ENCODE measurements around the gene KIAA1671.

Gene KIAA1671

DNA sequence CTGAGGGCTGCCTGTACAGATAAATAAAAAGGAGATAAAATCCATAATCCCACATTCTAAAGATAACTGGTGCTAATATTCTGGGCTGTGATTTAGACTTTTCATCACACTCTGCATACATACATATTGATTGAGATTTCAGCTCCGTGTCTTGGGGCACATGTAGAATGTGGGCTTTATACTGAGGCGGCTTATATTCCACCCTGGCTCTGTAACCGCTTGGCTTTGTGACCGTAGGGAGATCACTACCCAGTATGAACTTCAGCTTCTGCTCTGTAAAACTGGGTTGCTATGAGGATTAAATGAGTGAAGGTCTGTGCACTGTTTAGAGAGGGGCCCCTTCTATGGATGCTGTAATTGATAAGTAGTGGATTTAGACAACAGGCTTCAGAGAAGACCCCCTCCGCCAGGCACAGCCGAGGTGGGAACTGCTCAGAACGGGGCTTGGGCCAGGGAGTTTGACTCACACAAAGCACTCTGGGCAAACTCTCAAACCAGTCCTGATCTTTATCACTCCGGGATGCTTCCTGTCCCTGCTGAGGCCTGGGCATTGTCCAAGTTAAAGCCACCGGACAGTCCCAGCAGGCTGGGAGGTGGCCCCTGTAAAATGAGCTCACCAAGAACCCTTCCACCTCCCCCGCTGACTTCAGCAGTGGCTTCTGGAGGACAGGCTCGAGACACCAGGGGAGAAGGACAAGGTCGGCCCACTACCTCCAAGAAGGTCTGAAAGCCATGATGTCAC, 17.2 kb downstream of the KIAA1671 start:
- DNase-seq (ENCODE audit: low spot score) = no peak
- TF ChIP-seq, protein P1, sequence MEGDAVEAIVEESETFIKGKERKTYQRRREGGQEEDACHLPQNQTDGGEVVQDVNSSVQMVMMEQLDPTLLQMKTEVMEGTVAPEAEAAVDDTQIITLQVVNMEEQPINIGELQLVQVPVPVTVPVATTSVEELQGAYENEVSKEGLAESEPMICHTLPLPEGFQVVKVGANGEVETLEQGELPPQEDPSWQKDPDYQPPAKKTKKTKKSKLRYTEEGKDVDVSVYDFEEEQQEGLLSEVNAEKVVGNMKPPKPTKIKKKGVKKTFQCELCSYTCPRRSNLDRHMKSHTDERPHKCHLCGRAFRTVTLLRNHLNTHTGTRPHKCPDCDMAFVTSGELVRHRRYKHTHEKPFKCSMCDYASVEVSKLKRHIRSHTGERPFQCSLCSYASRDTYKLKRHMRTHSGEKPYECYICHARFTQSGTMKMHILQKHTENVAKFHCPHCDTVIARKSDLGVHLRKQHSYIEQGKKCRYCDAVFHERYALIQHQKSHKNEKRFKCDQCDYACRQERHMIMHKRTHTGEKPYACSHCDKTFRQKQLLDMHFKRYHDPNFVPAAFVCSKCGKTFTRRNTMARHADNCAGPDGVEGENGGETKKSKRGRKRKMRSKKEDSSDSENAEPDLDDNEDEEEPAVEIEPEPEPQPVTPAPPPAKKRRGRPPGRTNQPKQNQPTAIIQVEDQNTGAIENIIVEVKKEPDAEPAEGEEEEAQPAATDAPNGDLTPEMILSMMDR (IDR thresholded peaks at IDR 0.05; ENCODE audit: borderline replicate concordance, control extremely low read depth, extremely low read depth, insufficient read depth, missing control alignments) = no peak
- in situ Hi-C loops (cut with MboI; ENCODE audit: low sequenced_read_pairs, unreplicated experiment) = no loop called here

DNA sequence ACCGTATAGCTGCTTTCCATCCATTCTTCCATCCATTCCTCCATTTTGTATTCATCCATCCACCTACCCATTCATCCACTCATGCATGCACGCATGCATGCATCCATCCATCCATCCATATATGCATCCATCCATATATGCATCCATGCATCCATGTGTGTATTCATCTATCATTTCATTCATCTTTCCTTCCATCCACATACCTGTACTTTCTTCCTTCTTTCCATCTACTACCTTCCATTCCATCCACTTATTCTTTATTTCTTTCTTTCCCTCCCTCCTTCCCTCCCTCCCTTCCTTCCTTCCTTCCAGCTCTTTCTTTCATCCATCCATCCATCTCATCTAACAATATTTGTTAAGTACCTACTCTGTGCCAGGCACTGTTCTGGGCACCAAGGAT, 19.9 kb downstream of the KIAA1671 start:
- TF ChIP-seq, protein P1 (IDR thresholded peaks at IDR 0.05; ENCODE audit: borderline replicate concordance, control extremely low read depth, extremely low read depth, insufficient read depth, missing control alignments) = no peak
- no peak for DNase-seq (ENCODE audit: low spot score)
- in situ Hi-C loops (cut with MboI; ENCODE audit: low sequenced_read_pairs, unreplicated experiment) = no loop called here

DNA sequence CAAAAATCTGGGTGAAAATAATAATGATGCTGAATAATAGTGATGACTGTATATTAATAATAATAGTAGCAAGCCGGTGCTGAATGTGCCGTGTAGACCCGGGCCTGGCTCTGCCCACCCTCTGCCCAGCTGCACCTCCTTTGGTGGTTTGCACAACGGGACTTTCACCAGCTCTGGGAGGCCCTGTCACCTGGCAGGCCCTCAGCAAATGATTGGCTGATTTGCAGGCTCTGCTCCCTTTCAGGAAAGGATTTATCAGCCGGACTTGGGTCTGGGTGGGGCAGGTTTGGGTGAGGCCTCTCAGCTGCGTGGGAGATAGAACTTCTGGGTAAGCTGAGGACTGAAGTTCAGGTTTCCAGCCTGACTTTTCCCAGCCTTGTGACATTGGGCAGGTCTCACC, 21.4 kb downstream of the KIAA1671 start:
- in situ Hi-C loops (cut with MboI; ENCODE audit: low sequenced_read_pairs, unreplicated experiment) = no loop called here
- no peak for DNase-seq (ENCODE audit: low spot score)
- TF ChIP-seq, protein P1 (IDR thresholded peaks at IDR 0.05; ENCODE audit: borderline replicate concordance, control extremely low read depth, extremely low read depth, insufficient read depth, missing control alignments) = no peak

DNA sequence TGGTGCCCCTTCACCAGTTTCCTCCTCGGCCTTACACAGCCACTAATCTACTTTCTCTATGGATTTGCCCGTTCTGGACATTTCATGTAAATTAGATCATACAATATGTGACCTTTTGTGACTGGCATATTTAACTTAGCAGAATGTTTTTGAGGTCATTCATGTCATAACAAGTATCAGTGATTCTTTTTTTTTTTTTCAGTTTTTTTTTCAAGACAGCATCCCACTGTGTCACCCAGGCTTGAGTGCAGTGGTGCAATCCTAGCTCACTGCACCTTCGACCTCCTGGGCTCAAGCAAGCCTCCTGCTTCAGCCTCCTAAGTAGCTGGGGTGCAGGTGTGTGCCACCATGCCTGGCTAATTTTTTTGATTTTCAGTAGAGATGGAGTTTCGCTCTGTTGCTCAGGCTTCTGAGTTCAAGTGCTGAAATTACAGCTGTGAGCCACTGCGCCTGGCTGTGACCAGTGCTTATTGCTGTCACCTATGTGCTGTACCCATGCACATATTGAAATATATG, 22.7 kb downstream of the KIAA1671 start:
- no peak for DNase-seq (ENCODE audit: low spot score)
- TF ChIP-seq, protein P1 (IDR thresholded peaks at IDR 0.05; ENCODE audit: borderline replicate concordance, control extremely low read depth, extremely low read depth, insufficient read depth, missing control alignments) = no peak
- in situ Hi-C loops (cut with MboI; ENCODE audit: low sequenced_read_pairs, unreplicated experiment) = no loop called here

DNA sequence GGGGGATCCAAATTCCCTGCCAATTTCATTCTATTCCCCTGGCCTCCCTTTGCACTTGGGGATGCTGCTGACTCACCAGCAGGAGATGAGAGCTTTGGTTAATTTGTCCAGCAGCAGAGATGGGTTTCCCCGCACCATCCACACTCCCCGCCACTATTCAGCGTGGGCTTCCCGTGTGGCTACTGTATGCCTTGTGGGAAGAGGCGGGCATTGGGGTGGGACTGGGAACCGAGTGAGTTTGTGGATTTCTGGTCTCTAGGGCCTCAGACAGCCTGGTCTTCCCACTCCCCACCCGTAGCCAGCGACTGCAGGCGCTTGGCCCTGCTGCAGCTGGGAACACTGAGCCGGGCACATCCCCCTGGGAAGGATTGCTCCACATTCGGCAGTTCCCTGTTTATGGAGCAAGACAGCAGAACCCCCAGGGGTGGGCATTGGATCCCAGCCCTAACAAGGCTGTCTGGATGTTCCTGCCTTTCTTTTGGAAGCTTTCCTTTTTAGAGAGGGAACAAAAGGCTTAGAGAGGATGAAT, 23.4 kb downstream of the KIAA1671 start:
- in situ Hi-C loops (cut with MboI; ENCODE audit: low sequenced_read_pairs, unreplicated experiment) = no loop called here
- DNase-seq (ENCODE audit: low spot score) = no peak
- TF ChIP-seq, protein P1 (IDR thresholded peaks at IDR 0.05; ENCODE audit: borderline replicate concordance, control extremely low read depth, extremely low read depth, insufficient read depth, missing control alignments) = no peak

DNA sequence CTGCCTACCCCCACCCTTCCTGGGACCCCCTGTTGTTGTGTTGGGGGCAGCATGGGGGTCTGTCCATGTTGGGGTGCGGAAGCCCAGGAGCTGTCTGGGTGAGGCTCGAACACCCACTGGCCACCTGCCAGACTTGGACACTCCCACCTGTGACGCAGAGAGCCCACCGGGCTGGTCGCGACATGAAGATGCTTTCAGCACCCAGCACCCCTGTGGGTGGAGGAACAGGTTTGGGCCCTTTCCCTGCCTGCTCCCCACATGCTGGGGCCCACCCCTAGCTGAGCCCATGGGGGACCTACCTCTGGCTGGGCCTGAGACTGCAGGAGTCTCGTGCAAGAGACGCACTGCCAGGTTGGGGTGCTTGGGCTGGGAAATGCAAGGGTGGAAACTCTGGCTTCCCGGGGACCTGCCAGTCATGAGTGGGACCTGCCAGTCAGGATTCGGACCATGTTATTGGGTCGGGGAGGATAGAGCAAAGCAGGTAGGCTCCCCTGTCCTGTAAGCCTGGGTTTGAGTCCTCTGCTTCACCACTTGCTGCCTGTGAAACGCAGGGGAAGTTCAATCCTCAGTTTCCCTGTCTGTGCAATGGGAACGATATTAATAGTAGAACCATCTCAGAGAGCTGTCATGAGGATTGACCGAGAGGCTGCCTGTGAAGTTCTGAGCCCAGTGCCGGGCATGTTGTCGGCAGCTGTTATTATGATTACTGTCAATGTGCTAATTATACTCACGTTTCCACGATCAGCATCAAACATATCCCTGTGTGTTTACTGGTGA, 24.1 kb downstream of the KIAA1671 start:
- no peak for DNase-seq (ENCODE audit: low spot score)
- in situ Hi-C loops (cut with MboI; ENCODE audit: low sequenced_read_pairs, unreplicated experiment) = no loop called here
- TF ChIP-seq, protein P1 (IDR thresholded peaks at IDR 0.05; ENCODE audit: borderline replicate concordance, control extremely low read depth, extremely low read depth, insufficient read depth, missing control alignments) = no peak

Data from GM13976 (cell line).